Right atrium auricular region (tissue), 2 donors: ENCODE measurements around the gene FNIP1. TPM values are rescaled to one million over a fixed set of nuclear protein-coding genes. Genes with fewer than 3 reads are reported as not detected.

ENCODE experiments used
- DNase-seq: peaks from one replicate; pipeline ENCODE4 v3.0.0-alpha.2; 2019; ENCODE audit warnings: low spot score
- H3K27ac ChIP-seq, 2 donors: fragments of 200-600 bp; sonication (generic); 1 replicate in 1 of 2; 2 replicates in 1 of 2; pipeline ENCODE4 v1.5.1; 2016 to 2019
- H3K27me3 ChIP-seq, 2 donors: fragments of 200-600 bp; sonication (generic); one replicate each; pipeline versions ENCODE4 v1.5.1 to v1.6.0; 2017 to 2019
- H3K36me3 ChIP-seq: fragments of 200-600 bp; sonication (generic); one replicate; pipeline ENCODE4 v1.5.1; 2016
- H3K4me1 ChIP-seq, 2 donors: fragments of 200-600 bp; sonication (generic); one replicate each; pipeline versions ENCODE4 v1.5.1 to v1.6.0; 2017 to 2019
- H3K4me3 ChIP-seq, 2 donors: fragments of 200-600 bp; sonication (generic); 1 replicate in 1 of 2; 2 replicates in 1 of 2; pipeline ENCODE4 v1.5.1; 2017 to 2019; ENCODE audit warnings: mild to moderate bottlenecking in 1 of 2, moderate library complexity in 1 of 2
- H3K9me3 ChIP-seq, 2 donors: fragments of 200-600 bp; sonication (generic); one replicate each; pipeline ENCODE4 v1.5.1; 2019
- total RNA-seq, 2 donors: library from RNA; depleted of rRNA; stranded (reverse); fragments of >200 nt; gene quantifications; one replicate each; pipeline ENCODE4 v1.1.0, GENCODE V29; 2016
- TF ChIP-seq, protein P1 (sequence below), 2 donors: fragments of 200-600 bp; sonication (generic); IDR thresholded peaks; one replicate each; pipeline ENCODE4 v1.5.1; 2019; ENCODE audit warnings: antibody characterized with exemption in 2 of 2

FNIP1 gene
- total RNA-seq, 2 donors from 2014 or later = 30.6 to 38.3 TPM

DNA sequence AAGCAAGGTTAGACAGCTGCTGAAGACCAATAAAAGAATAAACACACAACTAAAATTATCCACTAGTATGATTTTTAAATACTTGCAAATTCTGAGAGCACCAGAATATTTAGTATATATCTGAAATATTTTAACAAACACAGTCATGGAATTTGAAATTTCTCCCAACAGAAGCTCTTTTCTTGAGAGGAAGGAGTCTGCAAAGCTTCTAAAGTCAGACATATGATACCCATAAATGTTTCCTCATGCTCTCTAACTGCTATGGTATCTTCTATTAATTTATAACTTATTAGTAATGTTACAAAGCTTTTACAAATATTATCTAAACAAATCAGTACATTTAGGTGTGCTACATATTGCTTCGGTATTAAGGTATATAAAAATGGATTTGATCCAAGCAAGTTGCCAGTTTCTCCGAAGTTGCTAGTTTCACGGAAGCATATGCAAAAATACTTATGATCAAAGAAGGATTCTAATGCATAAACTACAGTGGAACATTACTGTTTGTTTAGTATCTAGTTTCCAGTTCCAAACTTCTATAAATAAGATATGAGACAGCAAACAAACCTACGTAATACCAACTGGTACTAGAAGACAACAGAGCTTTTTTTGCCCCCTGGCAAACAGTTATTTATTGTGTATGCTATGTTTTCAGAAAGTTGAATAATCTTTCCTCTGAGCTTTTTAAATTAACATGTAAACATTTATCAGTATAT, 22.0 kb downstream of the FNIP1 start:
- Histone ChIP-seq H3K27ac (no peak overlapping the region), H3K9me3 (no peaks in the 10 kb centered on the region), H3K27me3 (no peaks in the 10 kb centered on the region), H3K4me1 (peaks cover 0 to 54% of the 10 kb centered on the region in 2 donors), H3K36me3 (no peaks in the 10 kb centered on the region), H3K4me3 (no peak overlapping the region)
- TF ChIP-seq, protein P1, sequence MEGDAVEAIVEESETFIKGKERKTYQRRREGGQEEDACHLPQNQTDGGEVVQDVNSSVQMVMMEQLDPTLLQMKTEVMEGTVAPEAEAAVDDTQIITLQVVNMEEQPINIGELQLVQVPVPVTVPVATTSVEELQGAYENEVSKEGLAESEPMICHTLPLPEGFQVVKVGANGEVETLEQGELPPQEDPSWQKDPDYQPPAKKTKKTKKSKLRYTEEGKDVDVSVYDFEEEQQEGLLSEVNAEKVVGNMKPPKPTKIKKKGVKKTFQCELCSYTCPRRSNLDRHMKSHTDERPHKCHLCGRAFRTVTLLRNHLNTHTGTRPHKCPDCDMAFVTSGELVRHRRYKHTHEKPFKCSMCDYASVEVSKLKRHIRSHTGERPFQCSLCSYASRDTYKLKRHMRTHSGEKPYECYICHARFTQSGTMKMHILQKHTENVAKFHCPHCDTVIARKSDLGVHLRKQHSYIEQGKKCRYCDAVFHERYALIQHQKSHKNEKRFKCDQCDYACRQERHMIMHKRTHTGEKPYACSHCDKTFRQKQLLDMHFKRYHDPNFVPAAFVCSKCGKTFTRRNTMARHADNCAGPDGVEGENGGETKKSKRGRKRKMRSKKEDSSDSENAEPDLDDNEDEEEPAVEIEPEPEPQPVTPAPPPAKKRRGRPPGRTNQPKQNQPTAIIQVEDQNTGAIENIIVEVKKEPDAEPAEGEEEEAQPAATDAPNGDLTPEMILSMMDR (IDR thresholded peaks at IDR 0.05) = no peak
- no peak for DNase-seq

DNA sequence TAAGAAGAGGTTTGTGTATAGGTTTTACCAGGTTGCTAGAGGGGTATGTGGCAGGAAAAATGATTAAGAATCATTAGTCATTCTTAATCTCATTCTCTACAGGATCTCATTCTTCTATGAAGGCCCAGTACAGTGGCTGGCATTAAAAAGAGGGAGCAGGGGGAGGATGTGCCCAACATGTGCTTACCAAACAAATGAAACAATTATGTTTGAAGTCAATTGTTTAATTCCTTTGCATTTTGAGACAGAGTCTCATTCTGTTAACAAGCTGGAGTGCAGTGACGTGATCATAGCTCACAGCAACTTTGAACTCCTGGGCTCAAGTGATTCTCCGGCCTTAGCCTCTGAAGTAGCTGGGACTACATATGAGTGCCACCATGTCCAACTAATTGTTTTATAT, 23.0 kb downstream of the FNIP1 start:
- H3K27me3 ChIP-seq = no peaks in the 10 kb centered on the region
- no peak overlapping the region for H3K4me3 ChIP-seq
- H3K27ac ChIP-seq = no peak overlapping the region
- TF ChIP-seq, protein P1 (IDR thresholded peaks at IDR 0.05) = no peak
- DNase-seq = no peak
- H3K4me1 ChIP-seq = peaks cover 0 to 59% of the 10 kb centered on the region in 2 donors
- no peaks in the 10 kb centered on the region for H3K9me3 ChIP-seq
- no peaks in the 10 kb centered on the region for H3K36me3 ChIP-seq

DNA sequence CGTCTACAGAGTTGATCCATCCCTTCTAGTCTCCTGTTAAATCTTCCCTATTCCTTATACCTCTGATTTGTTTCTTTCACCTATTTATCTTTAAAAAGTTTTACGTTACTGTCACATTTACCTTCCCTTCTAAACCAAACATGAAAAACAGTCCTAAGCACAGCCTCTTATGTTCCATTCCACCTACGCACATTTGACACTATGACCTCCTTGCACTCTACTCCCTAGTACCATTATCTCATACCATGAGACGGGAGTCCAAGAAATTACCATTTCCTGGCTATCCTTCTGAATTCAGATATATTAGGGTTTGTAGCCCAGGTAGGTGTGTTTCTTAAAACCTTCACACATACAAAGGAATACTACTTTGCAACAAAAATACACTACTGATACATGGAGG, 25.1 kb downstream of the FNIP1 start:
- peaks cover 0 to 60% of the 10 kb centered on the region in 2 donors for H3K4me1 ChIP-seq
- H3K9me3 ChIP-seq = no peaks in the 10 kb centered on the region
- no peak overlapping the region for H3K27ac ChIP-seq
- no peak overlapping the region for H3K4me3 ChIP-seq
- TF ChIP-seq, protein P1 (IDR thresholded peaks at IDR 0.05) = no peak
- no peaks in the 10 kb centered on the region for H3K27me3 ChIP-seq
- DNase-seq = no peak
- H3K36me3 ChIP-seq = no peaks in the 10 kb centered on the region

DNA sequence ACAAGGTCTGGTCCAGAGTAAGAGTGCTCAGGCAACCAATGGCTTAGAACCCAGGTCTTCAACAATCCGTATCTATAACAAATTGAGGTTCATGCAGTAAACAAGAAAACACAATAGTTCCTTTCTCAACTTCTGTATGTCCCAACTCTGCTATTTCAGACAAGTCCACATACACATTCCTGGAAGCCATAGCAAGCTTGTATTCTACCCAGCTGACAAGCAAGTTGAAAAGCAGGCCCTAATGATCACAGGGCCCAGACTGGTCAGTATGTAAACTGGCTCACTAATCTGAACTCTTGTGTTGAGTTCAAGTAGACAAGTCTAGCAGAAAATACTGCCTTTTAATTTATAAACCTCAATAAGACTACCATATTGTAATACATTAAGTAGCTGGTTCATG, 26.9 kb downstream of the FNIP1 start:
- peaks cover 0 to 54% of the 10 kb centered on the region in 2 donors for H3K4me1 ChIP-seq
- H3K27ac ChIP-seq = no peak overlapping the region
- no peak for DNase-seq
- H3K27me3 ChIP-seq = no peaks in the 10 kb centered on the region
- H3K4me3 ChIP-seq = no peak overlapping the region
- TF ChIP-seq, protein P1 (IDR thresholded peaks at IDR 0.05) = no peak
- no peaks in the 10 kb centered on the region for H3K36me3 ChIP-seq
- H3K9me3 ChIP-seq = no peaks in the 10 kb centered on the region

DNA sequence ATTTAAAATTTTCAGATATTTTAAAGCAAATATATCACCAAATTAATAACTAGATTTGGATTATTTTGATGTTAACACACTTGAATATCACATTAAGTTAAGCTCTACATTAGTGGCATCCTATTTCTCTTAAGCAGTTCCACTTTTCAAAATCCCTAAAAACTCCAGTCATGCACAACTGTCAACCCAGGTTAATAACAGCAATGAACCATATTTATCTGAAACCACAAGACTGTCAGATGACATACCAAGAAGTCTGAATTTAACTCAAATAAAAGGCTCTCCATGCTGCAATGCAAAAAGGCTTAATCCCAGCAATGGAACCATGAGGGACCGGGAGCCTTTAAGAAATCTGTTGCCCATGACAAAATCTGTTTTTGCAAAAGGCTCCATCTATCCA, 27.5 kb downstream of the FNIP1 start:
- no peaks in the 10 kb centered on the region for H3K27me3 ChIP-seq
- DNase-seq = no peak
- no peak overlapping the region for H3K4me3 ChIP-seq
- H3K27ac ChIP-seq = no peak overlapping the region
- H3K4me1 ChIP-seq = peaks cover 0 to 50% of the 10 kb centered on the region in 2 donors
- TF ChIP-seq, protein P1 (IDR thresholded peaks at IDR 0.05) = no peak
- no peaks in the 10 kb centered on the region for H3K9me3 ChIP-seq
- no peaks in the 10 kb centered on the region for H3K36me3 ChIP-seq

DNA sequence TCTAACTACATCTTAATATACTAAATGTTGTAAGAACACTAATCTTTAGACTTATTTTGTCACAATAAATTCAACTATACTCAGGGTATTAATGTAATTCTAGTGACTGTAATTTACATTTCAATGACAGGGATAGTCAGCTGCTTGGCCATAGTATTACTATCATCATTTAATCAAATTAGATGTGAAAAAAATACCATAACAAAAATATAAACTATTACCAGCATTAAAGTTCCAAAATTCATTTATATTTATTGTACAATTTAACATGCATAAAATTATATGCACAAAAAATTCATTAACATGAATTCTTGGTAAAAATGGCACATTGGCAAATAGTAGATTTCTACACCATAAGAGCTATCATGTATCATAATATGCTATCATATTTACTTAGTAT, 28.9 kb downstream of the FNIP1 start:
- Histone ChIP-seq H3K4me3 (no peak overlapping the region), H3K4me1 (peaks cover 0 to 37% of the 10 kb centered on the region in 2 donors), H3K27me3 (no peaks in the 10 kb centered on the region), H3K27ac (no peak overlapping the region), H3K9me3 (no peaks in the 10 kb centered on the region), H3K36me3 (no peaks in the 10 kb centered on the region)
- TF ChIP-seq, protein P1 (IDR thresholded peaks at IDR 0.05) = no peak
- DNase-seq = no peak
